ENCODE measurements around the gene LTA4H.

LTA4H gene

GRCh38 chr12:95988506-95989275 lies 46.7 kb downstream of the LTA4H start:
- no peak overlapping the region for H3K27ac ChIP-seq
- TF ChIP-seq, protein P1, sequence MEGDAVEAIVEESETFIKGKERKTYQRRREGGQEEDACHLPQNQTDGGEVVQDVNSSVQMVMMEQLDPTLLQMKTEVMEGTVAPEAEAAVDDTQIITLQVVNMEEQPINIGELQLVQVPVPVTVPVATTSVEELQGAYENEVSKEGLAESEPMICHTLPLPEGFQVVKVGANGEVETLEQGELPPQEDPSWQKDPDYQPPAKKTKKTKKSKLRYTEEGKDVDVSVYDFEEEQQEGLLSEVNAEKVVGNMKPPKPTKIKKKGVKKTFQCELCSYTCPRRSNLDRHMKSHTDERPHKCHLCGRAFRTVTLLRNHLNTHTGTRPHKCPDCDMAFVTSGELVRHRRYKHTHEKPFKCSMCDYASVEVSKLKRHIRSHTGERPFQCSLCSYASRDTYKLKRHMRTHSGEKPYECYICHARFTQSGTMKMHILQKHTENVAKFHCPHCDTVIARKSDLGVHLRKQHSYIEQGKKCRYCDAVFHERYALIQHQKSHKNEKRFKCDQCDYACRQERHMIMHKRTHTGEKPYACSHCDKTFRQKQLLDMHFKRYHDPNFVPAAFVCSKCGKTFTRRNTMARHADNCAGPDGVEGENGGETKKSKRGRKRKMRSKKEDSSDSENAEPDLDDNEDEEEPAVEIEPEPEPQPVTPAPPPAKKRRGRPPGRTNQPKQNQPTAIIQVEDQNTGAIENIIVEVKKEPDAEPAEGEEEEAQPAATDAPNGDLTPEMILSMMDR (conservative IDR thresholded peaks at IDR 0.05), result no peak

GRCh38 chr12:95986635-95987570 lies 48.5 kb downstream of the LTA4H start:
- TF ChIP-seq, protein P1 (conservative IDR thresholded peaks at IDR 0.05), result no peak
- no peak overlapping the region for H3K27ac ChIP-seq

DNA sequence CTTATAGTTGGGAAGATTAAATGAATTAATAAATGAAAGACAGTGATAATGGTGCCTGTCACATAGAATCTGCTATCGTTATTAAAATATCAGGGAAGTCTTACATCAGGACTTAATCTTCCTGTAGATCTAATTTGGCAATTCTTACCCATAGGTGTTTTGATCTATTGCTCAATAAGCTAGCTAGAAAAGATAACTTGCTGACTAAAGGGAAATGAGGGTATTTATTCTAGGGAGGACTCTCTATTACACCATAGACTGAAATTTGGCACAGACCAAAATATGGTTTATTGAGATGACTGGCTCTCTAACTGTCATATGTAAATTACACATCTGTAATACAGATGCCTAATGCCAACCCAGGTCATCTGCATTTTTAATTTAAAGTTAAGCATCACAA lies 50.7 kb downstream of the LTA4H start:
- H3K27ac ChIP-seq, result no peak overlapping the region
- TF ChIP-seq, protein P1 (conservative IDR thresholded peaks at IDR 0.05), result no peak

DNA sequence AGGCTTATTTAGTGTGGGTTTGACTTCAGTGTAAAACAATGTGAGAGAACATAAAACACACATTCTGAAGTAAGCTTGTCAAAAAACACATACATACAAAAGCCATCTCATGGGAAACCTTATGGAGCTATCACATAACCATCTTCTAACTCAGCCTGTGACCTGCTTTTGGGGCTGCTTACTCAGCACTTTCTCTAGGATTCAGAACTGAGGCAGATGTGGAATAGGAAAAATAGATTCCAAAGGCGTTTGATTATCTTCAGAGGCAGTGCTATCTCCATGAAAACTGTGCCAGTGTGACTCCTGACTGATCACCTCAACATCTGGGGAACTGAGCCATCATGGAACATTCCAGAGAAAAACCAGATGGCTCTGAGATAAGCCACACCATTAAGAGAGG lies 52.8 kb downstream of the LTA4H start:
- TF ChIP-seq, protein P1 (conservative IDR thresholded peaks at IDR 0.05), result no peak
- H3K27ac ChIP-seq, result no peak overlapping the region

GRCh38 chr12:95980437-95980836 lies 55.0 kb downstream of the LTA4H start:
- TF ChIP-seq, protein P1 (conservative IDR thresholded peaks at IDR 0.05), result no peak
- H3K27ac ChIP-seq, result no peak overlapping the region

DNA sequence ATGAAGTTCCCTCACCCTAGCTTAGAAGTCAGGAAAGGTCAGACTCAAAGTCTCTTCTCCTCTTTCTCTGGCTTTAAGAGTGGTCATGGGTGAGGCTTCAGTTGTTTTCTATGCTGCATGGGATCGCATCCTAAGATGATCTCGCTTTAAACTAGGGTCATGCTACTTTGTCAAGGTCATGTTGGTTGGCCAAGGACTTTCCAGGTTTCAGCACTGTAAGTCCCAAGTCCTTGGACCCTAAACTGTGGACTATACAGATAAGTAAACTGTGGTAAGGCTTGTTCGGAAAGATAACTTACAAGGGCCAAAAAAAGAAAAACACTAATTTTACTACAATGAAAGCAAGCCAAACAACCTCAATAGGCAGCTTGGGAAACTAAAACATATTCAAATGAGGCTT lies 56.6 kb downstream of the LTA4H start:
- TF ChIP-seq, protein P1 (conservative IDR thresholded peaks at IDR 0.05), result no peak
- H3K27ac ChIP-seq, result no peak overlapping the region

GRCh38 chr12:95978351-95978750 lies 57.0 kb downstream of the LTA4H start:
- TF ChIP-seq, protein P1 (conservative IDR thresholded peaks at IDR 0.05), result no peak
- no peak overlapping the region for H3K27ac ChIP-seq
